HG03378 (cell line): ENCODE measurements around the gene RAB20.
"Not testable (repeated sequence)": the region's sequence is repeated elsewhere in the genome, so short reads cannot be mapped to it uniquely, and the experiment has no call there.

Source experiments
- ATAC-seq: cut with Tn5 transposase; IDR thresholded peaks from one replicate; pipeline ENCODE4 v1.9.1; 2021; ENCODE audit warnings: mild to moderate bottlenecking, moderate library complexity; ENCODE audit not compliant: unreplicated experiment

The RAB20 gene

DNA sequence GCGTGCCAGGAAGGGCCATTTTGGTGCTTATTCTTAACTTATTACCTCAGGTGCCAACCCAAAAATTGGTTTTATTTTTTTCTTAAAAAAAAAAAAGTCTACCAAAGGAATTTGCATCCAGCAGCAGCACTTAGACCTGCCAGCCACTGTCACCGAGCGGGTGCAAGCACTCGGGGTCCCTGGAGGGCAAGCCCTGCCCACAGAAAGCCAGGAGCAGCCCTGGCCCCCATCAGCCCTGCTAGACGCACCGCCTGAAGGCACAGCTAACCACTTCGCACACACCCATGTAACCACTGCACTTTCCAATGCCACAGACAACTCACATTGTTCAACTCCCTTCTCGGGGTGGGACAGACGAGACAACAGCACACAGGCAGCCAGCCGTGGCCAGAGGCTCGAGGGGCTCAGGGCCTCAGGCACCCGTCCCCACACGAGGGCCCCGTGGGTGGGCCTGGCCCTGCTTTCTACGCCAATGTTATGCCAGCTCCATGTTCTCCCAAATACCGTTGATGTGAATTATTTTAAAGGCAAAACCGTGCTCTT, 49.3 kb downstream of the RAB20 start:
- no peak for ATAC-seq

DNA sequence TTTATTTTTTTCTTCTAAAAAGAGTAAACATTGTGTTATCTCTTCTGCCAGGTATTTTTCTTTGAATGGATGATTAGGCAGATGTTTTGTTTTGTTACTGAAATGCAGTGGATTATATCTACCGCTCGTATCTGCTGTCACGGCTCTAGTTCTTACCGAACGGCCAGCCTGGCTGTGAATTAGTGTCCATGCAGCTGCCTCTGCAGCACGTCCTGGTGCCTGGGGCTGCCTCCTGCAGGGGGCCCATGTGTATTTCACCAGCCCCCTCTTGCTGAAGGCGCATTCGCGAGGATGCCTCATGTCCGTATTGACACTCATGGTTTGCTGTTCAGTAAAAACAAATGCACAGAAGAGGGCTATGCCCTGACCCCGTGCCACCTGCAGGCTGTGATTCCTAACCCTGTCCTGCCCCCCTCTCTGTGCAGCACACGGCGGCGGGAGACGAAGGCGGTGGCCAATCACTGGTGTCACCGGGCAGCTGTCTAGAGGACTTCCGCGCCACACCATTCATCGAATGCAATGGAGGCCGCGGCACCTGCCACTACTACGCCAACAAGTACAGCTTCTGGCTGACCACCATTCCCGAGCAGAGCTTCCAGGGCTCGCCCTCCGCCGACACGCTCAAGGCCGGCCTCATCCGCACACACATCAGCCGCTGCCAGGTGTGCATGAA, 49.9 kb downstream of the RAB20 start:
- no peak for ATAC-seq

DNA sequence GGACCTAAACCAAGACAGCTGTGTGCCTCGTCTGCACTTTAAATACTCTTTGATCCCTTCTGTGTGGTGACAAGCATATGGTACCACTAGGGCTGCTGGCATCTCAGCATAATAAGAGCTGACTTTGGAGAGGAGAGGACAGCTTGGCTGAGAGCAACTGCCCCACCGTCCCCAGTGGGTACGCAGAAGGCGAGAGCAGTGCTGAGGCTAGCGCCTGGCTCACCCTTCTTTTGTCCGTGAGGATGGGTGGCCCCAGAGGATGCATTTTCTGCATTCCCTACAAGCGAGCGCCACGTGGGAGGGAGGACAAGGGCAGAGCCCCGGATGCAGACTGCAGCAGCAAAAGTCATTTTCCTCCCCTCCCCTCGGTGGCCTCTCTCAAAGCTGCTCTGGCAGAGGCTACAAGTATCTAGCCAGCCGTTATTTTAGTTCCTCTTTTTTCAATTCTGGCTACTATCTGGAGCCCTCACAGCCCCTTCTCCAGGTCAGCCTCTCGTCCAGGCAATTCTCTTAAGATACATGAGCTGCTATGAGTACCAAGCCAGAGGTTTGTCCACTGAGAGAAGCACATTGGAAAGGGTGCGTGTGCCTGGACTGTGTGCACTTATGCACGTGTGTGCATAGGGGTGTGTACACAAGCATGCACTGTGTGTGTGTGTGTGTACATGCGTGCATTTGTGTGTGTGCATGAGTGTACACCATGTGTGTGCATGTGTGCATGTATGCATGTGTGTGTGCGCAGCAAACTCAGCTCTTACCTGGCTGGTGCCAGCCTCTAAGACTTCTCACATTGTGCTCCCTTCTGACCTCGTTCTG, 51.3 kb downstream of the RAB20 start:
- ATAC-seq, result peak; percentile 53

- peak; percentile 10 for ATAC-seq
Observed at GRCh38 chr13:110509478-110509926, 52.0 kb downstream of the RAB20 start.

- no peak for ATAC-seq
Observed at GRCh38 chr13:110507678-110508381, 53.7 kb downstream of the RAB20 start.

DNA sequence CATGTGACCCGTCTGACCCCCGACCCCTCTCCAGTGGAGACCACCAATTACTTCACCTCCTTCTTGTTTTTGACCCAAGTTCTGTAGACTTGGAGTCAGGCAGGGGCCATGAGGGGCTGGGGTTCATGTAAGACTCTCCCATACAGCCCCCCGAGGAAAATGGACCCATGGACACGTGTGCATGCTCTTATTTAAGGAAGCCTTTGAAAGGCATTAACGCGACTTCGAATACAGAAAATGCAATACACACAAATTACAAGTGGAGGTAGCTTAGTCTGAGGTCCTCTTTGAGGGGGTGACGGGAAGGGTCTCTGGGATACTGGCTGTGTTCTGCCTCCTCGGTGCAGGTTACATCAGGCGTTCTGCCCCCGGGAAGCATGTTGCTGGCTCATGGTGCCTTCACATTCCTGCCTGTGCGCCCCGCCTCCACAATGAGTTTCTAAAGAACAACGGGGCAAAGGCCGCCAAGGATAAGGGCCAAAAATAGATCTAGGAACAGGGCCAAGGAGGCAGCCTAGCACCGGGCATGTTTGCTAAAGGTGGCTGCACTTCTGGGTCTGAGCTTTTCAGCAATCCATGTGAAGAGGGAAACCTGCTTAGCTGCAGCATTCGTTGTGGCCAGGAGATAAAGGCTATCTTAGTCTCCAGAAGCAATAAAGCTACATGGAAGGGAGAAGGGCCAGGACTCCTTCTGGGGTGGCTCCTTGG, 54.5 kb downstream of the RAB20 start:
- ATAC-seq, result no peak

DNA sequence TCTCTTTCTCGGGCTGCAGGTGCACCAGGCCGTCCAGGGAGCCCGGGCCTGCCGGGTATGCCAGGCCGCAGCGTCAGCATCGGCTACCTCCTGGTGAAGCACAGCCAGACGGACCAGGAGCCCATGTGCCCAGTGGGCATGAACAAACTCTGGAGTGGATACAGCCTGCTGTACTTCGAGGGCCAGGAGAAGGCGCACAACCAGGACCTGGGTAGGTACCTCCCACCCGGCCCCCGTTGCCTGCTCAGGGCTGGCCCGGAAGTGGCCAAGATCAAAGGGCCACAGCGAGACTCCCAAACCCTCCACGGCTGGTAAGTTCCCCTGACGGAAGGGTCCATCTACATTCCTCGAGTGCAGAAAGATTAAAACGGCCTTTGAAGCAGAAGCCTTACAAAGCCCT, 55.1 kb downstream of the RAB20 start:
- no peak for ATAC-seq

DNA sequence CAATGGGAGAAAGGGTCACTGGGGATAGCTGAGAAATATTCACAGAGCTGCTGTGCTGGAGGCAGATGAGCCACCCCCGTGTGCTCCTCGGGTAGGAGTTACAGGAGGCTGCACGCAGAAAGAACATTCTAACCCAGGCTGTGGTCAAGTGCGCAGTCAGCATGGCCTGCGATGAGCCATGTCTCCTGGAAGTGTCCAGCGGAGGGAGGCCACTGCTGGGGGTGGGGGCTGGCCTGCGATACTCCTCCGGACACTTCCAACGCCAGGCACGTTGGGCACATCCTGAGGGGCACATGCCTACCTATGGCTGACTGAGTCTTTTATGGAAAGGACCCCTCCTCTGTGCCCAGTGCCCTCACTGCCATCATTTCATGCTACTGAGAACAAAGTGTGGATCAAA, 55.9 kb downstream of the RAB20 start:
- no peak for ATAC-seq

GRCh38 chr13:110503979-110504499, 57.5 kb downstream of the RAB20 start:
- ATAC-seq, result no peak

GRCh38 chr13:110503037-110503901, 58.3 kb downstream of the RAB20 start:
- no peak for ATAC-seq

GRCh38 chr13:110501188-110501587, 60.3 kb downstream of the RAB20 start:
- no peak for ATAC-seq

DNA sequence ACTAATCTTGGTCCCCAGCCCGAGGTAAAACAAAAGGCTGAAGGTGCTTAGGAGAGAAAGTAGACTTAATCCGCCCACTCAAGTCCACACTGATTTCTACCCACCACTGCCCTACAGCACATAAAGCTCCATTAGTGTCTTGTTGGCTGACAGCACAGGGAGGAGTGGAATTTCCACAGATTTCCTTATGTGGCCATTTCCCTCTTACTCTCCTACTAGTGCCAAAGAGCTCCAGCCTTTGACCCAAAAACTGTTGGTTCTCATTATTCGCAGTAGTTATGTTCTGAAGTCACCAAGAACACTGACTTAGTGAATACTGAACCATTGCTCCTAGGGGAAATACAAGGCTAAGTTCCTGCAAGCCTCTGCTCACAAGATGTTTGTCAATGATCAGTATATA, 61.2 kb downstream of the RAB20 start:
- no peak for ATAC-seq

GRCh38 chr13:110499621-110500281, 61.8 kb downstream of the RAB20 start:
- no peak for ATAC-seq

DNA sequence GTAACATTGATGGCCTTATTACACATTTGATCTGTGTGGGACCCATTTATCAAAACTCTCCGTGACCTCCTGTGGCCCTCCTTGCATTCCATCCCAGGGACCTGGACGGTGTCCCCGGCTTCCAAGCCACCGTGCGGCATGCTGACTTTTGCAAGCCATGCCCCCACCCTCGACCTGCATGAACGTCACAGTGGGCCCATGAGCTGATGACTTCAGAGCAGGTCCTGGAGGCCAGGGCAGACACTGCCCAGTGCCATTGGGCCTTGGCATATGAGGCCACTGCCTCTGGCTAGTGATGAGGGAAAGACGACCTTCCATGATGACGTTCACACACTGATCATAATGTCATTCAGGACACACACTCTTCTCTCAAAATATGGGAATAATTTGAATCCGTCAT, 62.8 kb downstream of the RAB20 start:
- no peak for ATAC-seq

- ATAC-seq, result no peak
Observed at GRCh38 chr13:110498327-110498726, 63.2 kb downstream of the RAB20 start.

- not testable (repeated sequence) for ATAC-seq
Observed at GRCh38 chr13:110497896-110498295, 63.6 kb downstream of the RAB20 start.

DNA sequence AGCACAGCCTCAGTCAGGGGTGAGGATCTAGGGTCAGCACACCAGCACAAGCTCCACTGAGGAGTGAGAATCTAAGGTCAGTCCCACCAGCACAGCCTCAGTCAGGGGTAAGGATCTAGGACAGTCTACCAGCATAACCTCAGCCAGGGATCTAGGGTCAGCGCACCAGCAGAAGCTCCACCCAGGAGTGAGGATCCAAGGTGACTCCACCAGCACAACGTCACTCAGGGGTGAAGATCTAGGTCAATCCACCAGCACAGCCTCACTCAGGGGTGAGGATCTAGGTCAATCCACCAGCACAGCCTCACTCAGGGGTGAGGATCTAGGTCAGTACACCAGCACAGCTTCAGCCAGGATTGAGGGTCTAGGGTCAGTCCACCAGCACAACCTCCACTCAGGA, 64.5 kb downstream of the RAB20 start:
- ATAC-seq, result no peak

GRCh38 chr13:110496281-110496680, 65.2 kb downstream of the RAB20 start:
- ATAC-seq, result no peak

GRCh38 chr13:110495881-110496280, 65.6 kb downstream of the RAB20 start:
- no peak for ATAC-seq
